Peyer's patch (tissue), 4 donors: Measurements from ENCODE around the gene RAB35.
"Not testable (repeated sequence)": the region's sequence is repeated elsewhere in the genome, so short reads cannot be mapped to it uniquely, and the experiment has no call there.

Experiments used
- CTCF ChIP-seq, 6 experiments: fragments of 450-650 bp in 4 of 6; fragments of 200-600 bp in 2 of 6; sonication (generic) in 1 of 6; IDR thresholded peaks; one replicate each; pipeline ENCODE4 v1.5.1; 2017 to 2019; ENCODE audit warnings: antibody characterized with exemption in 6 of 6, mild to moderate bottlenecking in 3 of 6, moderate library complexity in 1 of 6
- POLR2A ChIP-seq, 2 donors: fragments of 450-650 bp; IDR thresholded peaks; one replicate each; pipeline ENCODE4 v1.5.1; 2017; ENCODE audit warnings: antibody characterized with exemption in 2 of 2, mild to moderate bottlenecking in 2 of 2, moderate library complexity in 2 of 2

- not testable (repeated sequence) for TF ChIP-seq POLR2A, CTCF (IDR thresholded peaks at IDR 0.05)
Measured at GRCh38 chr12:120045367-120045766, 71.2 kb downstream of the RAB35 start.
